Stimulated activated CD8-positive, alpha-beta memory T cell treated with anti-CD3 and anti-CD28 coated beads, Interleukin-12 subunit alpha, Interleukin-12 subunit beta, amount 100 ng/mL, for 24 hours (primary cell): ENCODE measurements around the gene C9orf43.

Source experiments
- DNase-seq: peaks from one replicate; pipeline ENCODE4 v3.0.0-alpha.2; 2020; ENCODE audit errors: extremely low read depth

C9orf43 gene

GRCh38 chr9:113468716-113469448, 58.3 kb downstream of the C9orf43 start:
- no peak for DNase-seq

- DNase-seq = no peak
Observed at GRCh38 chr9:113471143-113471542, 60.6 kb downstream of the C9orf43 start.

GRCh38 chr9:113471566-113471965, 61.0 kb downstream of the C9orf43 start:
- DNase-seq = no peak

GRCh38 chr9:113472199-113472598, 61.7 kb downstream of the C9orf43 start:
- no peak for DNase-seq

GRCh38 chr9:113474360-113475028, 63.9 kb downstream of the C9orf43 start:
- no peak for DNase-seq

- DNase-seq = no peak
Observed at GRCh38 chr9:113475031-113475430, 64.5 kb downstream of the C9orf43 start.

GRCh38 chr9:113475992-113476391, 65.4 kb downstream of the C9orf43 start:
- DNase-seq = no peak

GRCh38 chr9:113476511-113476916, 66.0 kb downstream of the C9orf43 start:
- no peak for DNase-seq

- no peak for DNase-seq
Observed at GRCh38 chr9:113477058-113477457, 66.5 kb downstream of the C9orf43 start.

GRCh38 chr9:113477661-113478060, 67.1 kb downstream of the C9orf43 start:
- DNase-seq = no peak

- no peak for DNase-seq
Observed at GRCh38 chr9:113479174-113479621, 68.7 kb downstream of the C9orf43 start.
